Chondrocyte (in vitro differentiated cells): ENCODE measurements around the gene TMPRSS12. TPM values are rescaled to one million over a fixed set of nuclear protein-coding genes. Genes with fewer than 3 reads are reported as not detected.

Experiments used
- DNase-seq: peaks from one replicate; pipeline ENCODE4 v3.0.0; 2021; ENCODE audit warnings: mixed read lengths, low spot score
- H3K27ac Mint-ChIP-seq: one replicate; pipeline ENCODE4 v1.8.0; 2021; ENCODE audit warnings: mild to moderate bottlenecking, moderate library complexity, mixed read lengths; ENCODE audit not compliant: unreplicated experiment
- H3K27me3 Mint-ChIP-seq: 2 replicates; pipeline ENCODE4 v1.8.0; 2021; ENCODE audit warnings: low read depth, mixed read lengths
- H3K36me3 Mint-ChIP-seq: 2 replicates; pipeline ENCODE4 v1.8.0; 2021; ENCODE audit warnings: low read depth, mixed read lengths
- H3K4me1 Mint-ChIP-seq: 2 replicates; pipeline ENCODE4 v1.8.0; 2021; ENCODE audit warnings: low read depth, mild to moderate bottlenecking, mixed read lengths
- H3K4me3 Mint-ChIP-seq: one replicate; pipeline ENCODE4 v1.8.0; 2021; ENCODE audit warnings: mild to moderate bottlenecking, moderate library complexity, mixed read lengths; ENCODE audit not compliant: unreplicated experiment
- H3K9me3 Mint-ChIP-seq: 2 replicates; pipeline ENCODE4 v1.8.0; 2021; ENCODE audit warnings: low read depth, mixed read lengths
- CTCF ChIP-seq: fragments of 200-600 bp; sonication (generic); IDR thresholded peaks from 2 replicates; pipeline ENCODE4 v1.5.0; 2021; ENCODE audit warnings: antibody characterized with exemption, mild to moderate bottlenecking, moderate library complexity
- total RNA-seq: library from RNA; stranded (reverse); gene quantifications from 3 replicates; pipeline ENCODE4 v1.2.1, GENCODE V29; 2021

TMPRSS12 gene
- total RNA-seq, 1 donor from 2014 or later, result not detected

GRCh38 chr12:50918584-50919316, 76.0 kb downstream of the TMPRSS12 start:
- DNase-seq, result no peak
- Mint-ChIP-seq H3K27me3 (no peaks in the 10 kb centered on the region), H3K4me3 (no peak overlapping the region), H3K27ac (no peak overlapping the region), H3K9me3 (peaks cover 31% of the 10 kb centered on the region), H3K4me1 (peaks cover 11% of the 10 kb centered on the region), H3K36me3 (peaks cover 8% of the 10 kb centered on the region)
- no peak for TF ChIP-seq CTCF

- Mint-ChIP-seq H3K36me3 (peaks cover 3% of the 10 kb centered on the region), H3K4me3 (no peak overlapping the region), H3K4me1 (peaks cover 40% of the 10 kb centered on the region), H3K27me3 (no peaks in the 10 kb centered on the region), H3K9me3 (peaks cover 6% of the 10 kb centered on the region), H3K27ac (peak overlapping the region; percentile 25)
- DNase-seq, result no peak
- no peak for TF ChIP-seq CTCF
Measured at GRCh38 chr12:50922820-50923219, 80.1 kb downstream of the TMPRSS12 start.

GRCh38 chr12:50923361-50924130, 80.8 kb downstream of the TMPRSS12 start:
- Mint-ChIP-seq H3K4me3 (peak overlapping the region; percentile 68), H3K36me3 (peaks cover 2% of the 10 kb centered on the region), H3K9me3 (peaks cover under 1% of the 10 kb centered on the region), H3K27ac (peak overlapping the region; percentile 88), H3K27me3 (no peaks in the 10 kb centered on the region), H3K4me1 (peaks cover 43% of the 10 kb centered on the region)
- DNase-seq, result no peak
- TF ChIP-seq CTCF, result no peak

- H3K27ac Mint-ChIP-seq, result peak overlapping the region; percentile 88
- H3K36me3 Mint-ChIP-seq, result peaks cover 2% of the 10 kb centered on the region
- TF ChIP-seq CTCF, result no peak
- peak overlapping the region; percentile 68 for H3K4me3 Mint-ChIP-seq
- peaks cover 43% of the 10 kb centered on the region for H3K4me1 Mint-ChIP-seq
- DNase-seq, result no peak
- no peaks in the 10 kb centered on the region for H3K9me3 Mint-ChIP-seq
- no peaks in the 10 kb centered on the region for H3K27me3 Mint-ChIP-seq
Measured at GRCh38 chr12:50924131-50924438, 81.4 kb downstream of the TMPRSS12 start.

- TF ChIP-seq CTCF, result no peak
- no peaks in the 10 kb centered on the region for H3K9me3 Mint-ChIP-seq
- DNase-seq, result no peak
- peaks cover 2% of the 10 kb centered on the region for H3K36me3 Mint-ChIP-seq
- H3K27me3 Mint-ChIP-seq, result no peaks in the 10 kb centered on the region
- peak overlapping the region; percentile 88 for H3K27ac Mint-ChIP-seq
- H3K4me3 Mint-ChIP-seq, result peak overlapping the region; percentile 68
- peaks cover 43% of the 10 kb centered on the region for H3K4me1 Mint-ChIP-seq
Measured at GRCh38 chr12:50924439-50925341, 82.0 kb downstream of the TMPRSS12 start.
